ENCODE results near the gene CHCHD3. TPM values are rescaled to one million over a fixed set of nuclear protein-coding genes. Genes with fewer than 3 reads are reported as not detected.

CHCHD3 gene
- total RNA-seq, 6 experiments from 2014 or later: 16.5 to 42.6 (median 21.6) TPM

- DNase-seq (no peak), ATAC-seq (no peak)
- H3K9me3 ChIP-seq: no peaks in the 10 kb centered on the region
- intact Hi-C loops (cut with DNase I): no loop called here
- TF ChIP-seq POLR2A (IDR thresholded peaks at IDR 0.05) (no peak), CTCF (IDR thresholded peaks at IDR 0.05) (no peak)
- H3K27ac ChIP-seq: no peak overlapping the region
- no peaks in the 10 kb centered on the region for H3K36me3 ChIP-seq
- H3K4me3 ChIP-seq: no peak overlapping the region
- WGBS (ENCODE audit: insufficient coverage, low coverage, low lambda C conversion rate, missing lambda C conversion rate): 81% methylated on average over 4 of the region's 4 CpGs
- no peaks in the 10 kb centered on the region for H3K4me1 ChIP-seq
- no peaks in the 10 kb centered on the region for H3K27me3 ChIP-seq
Measured at GRCh38 chr7:132939495-132939894, 142.4 kb downstream of the CHCHD3 start.

DNA sequence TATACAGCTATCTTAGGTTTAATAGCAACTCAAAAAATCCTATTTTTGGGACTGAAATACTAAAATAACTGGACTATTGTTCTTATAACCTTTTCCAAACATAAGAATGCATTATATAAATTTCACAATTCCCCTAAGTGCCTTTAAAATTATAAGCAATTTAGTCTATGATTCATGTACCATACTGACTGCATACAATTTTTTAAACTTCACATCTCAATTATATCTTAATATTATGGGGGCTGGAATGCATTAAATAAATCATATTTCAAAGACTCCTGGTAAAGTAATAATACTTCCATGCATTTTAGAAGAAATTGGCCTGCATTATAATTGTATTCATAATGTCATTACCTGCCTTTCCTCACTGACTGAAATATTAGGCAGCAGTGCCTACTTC is 144.6 kb downstream of the CHCHD3 start:
- no peaks in the 10 kb centered on the region for H3K27me3 ChIP-seq
- H3K4me1 ChIP-seq: no peaks in the 10 kb centered on the region
- ATAC-seq: no peak
- TF ChIP-seq POLR2A (IDR thresholded peaks at IDR 0.05): no peak
- TF ChIP-seq CTCF (IDR thresholded peaks at IDR 0.05): no peak
- H3K36me3 ChIP-seq: no peaks in the 10 kb centered on the region
- no peak overlapping the region for H3K27ac ChIP-seq
- no peaks in the 10 kb centered on the region for H3K9me3 ChIP-seq
- H3K4me3 ChIP-seq: no peak overlapping the region
- DNase-seq: no peak
- intact Hi-C loops (cut with DNase I): no loop called here

DNA sequence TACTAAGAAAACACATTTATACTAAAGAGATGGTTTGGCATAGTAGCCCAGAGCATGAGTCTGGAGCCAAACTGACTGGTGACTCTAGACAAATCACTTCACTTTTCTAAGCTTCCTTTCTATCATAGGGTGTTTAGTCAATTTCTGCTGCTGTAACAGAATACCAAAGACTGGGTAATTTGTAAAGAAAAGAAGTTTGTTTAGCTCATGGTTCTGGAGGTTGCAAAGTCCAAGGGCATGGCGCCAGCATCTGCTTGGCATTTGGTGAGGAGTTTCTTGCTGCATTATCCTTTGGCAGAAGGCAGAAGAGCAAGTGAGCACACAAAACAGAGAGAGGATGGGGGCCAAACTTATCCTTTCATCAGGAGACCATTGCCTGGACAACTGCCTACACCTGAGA is 146.3 kb downstream of the CHCHD3 start:
- no peak for ATAC-seq
- TF ChIP-seq CTCF (IDR thresholded peaks at IDR 0.05): no peak
- TF ChIP-seq POLR2A (IDR thresholded peaks at IDR 0.05): no peak
- H3K36me3 ChIP-seq: no peaks in the 10 kb centered on the region
- H3K4me3 ChIP-seq: no peak overlapping the region
- no peaks in the 10 kb centered on the region for H3K27me3 ChIP-seq
- DNase-seq: no peak
- intact Hi-C loops (cut with DNase I): no loop called here
- H3K4me1 ChIP-seq: no peaks in the 10 kb centered on the region
- H3K27ac ChIP-seq: no peak overlapping the region
- no peaks in the 10 kb centered on the region for H3K9me3 ChIP-seq
- 71% methylated on average over 1 of the region's 1 CpG for WGBS (ENCODE audit: insufficient coverage, low coverage, low lambda C conversion rate, missing lambda C conversion rate)

GRCh38 chr7:132934017-132934416 is 147.9 kb downstream of the CHCHD3 start:
- TF ChIP-seq POLR2A (IDR thresholded peaks at IDR 0.05) (no peak), CTCF (IDR thresholded peaks at IDR 0.05) (no peak)
- no peak overlapping the region for H3K4me3 ChIP-seq
- no peaks in the 10 kb centered on the region for H3K36me3 ChIP-seq
- no peak for DNase-seq
- no peaks in the 10 kb centered on the region for H3K9me3 ChIP-seq
- intact Hi-C loops (cut with DNase I): no loop called here
- H3K27ac ChIP-seq: no peak overlapping the region
- ATAC-seq: no peak
- H3K4me1 ChIP-seq: no peaks in the 10 kb centered on the region
- 100% methylated on average over 2 of the region's 2 CpGs for WGBS (ENCODE audit: insufficient coverage, low coverage, low lambda C conversion rate, missing lambda C conversion rate)
- H3K27me3 ChIP-seq: no peaks in the 10 kb centered on the region

GRCh38 chr7:132933072-132933458 is 148.8 kb downstream of the CHCHD3 start:
- 77% methylated on average over 4 of the region's 4 CpGs for WGBS (ENCODE audit: insufficient coverage, low coverage, low lambda C conversion rate, missing lambda C conversion rate)
- peak in 1 of 4 donors; percentile 14 for ATAC-seq

More at GRCh38 chr7:132933072-132933458, 148.8 kb downstream of the CHCHD3 start:
- Histone ChIP-seq H3K36me3 (no peaks in the 10 kb centered on the region), H3K9me3 (no peaks in the 10 kb centered on the region), H3K4me3 (no peak overlapping the region), H3K4me1 (no peaks in the 10 kb centered on the region), H3K27ac (no peak overlapping the region), H3K27me3 (no peaks in the 10 kb centered on the region)
- TF ChIP-seq POLR2A (IDR thresholded peaks at IDR 0.05) (no peak), CTCF (IDR thresholded peaks at IDR 0.05) (no peak)
- intact Hi-C loops (cut with DNase I): no loop called here
- DNase-seq: no peak

All from right lobe of liver (tissue), 6 donors.